Lower leg skin (tissue), 3 donors: ENCODE results near the gene PSORS1C1.

Experiments used
- POLR2A ChIP-seq, 2 donors: fragments of 450-650 bp; IDR thresholded peaks; one replicate each; pipeline ENCODE4 v1.6.1; 2016 to 2017; ENCODE audit warnings: antibody characterized with exemption in 2 of 2, mild to moderate bottlenecking in 1 of 2, moderate library complexity in 1 of 2
- TF ChIP-seq, protein P1 (sequence below), 3 donors: fragments of 450-650 bp; IDR thresholded peaks; one replicate each; pipeline ENCODE4 v1.5.1; 2016; ENCODE audit warnings: antibody characterized with exemption in 3 of 3, mild to moderate bottlenecking in 3 of 3, moderate library complexity in 2 of 3

DNA sequence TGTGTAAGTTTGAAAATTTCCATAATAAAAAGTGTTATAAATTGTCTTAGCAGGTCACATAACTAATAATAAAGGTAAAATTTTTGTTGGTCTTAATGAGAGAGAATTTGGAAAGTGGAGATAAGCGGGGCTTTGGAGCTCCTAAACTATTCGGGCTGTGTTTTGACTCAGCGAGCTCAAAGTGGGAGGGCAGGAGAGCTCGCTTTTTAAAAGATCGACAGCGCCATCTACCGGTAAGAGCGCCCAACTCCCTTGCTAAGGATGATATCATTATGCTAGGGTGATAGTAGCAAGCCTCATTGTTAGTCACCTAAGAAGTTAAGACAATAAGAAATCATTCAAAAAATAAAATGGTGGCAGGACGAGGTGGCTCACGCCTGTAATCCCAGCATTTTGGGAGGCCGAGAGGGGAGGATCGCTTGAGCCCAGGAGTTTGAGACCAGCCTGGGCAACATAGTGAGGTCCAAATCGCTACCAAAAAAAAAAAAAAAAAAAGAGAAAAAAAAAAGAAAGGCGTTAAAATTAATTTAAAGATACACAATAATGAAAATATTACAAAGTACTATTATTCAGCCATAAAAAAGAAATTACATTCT, 27.0 kb upstream of the PSORS1C1 start:
- TF ChIP-seq, protein P1, sequence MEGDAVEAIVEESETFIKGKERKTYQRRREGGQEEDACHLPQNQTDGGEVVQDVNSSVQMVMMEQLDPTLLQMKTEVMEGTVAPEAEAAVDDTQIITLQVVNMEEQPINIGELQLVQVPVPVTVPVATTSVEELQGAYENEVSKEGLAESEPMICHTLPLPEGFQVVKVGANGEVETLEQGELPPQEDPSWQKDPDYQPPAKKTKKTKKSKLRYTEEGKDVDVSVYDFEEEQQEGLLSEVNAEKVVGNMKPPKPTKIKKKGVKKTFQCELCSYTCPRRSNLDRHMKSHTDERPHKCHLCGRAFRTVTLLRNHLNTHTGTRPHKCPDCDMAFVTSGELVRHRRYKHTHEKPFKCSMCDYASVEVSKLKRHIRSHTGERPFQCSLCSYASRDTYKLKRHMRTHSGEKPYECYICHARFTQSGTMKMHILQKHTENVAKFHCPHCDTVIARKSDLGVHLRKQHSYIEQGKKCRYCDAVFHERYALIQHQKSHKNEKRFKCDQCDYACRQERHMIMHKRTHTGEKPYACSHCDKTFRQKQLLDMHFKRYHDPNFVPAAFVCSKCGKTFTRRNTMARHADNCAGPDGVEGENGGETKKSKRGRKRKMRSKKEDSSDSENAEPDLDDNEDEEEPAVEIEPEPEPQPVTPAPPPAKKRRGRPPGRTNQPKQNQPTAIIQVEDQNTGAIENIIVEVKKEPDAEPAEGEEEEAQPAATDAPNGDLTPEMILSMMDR (IDR thresholded peaks at IDR 0.05), result peak in 1 of 3 donors; percentile 40
- no peak for TF ChIP-seq POLR2A (IDR thresholded peaks at IDR 0.05)
